ENCODE results near the gene LIMS2.

The LIMS2 gene

GRCh38 chr2:127642706-127643438 lies 32.5 kb downstream of the LIMS2 start:
- Mint-ChIP-seq H3K36me3 (ENCODE audit: low read depth) (peaks cover 4% of the 10 kb centered on the region), H3K9me3 (no peaks in the 10 kb centered on the region), H3K27me3 (no peaks in the 10 kb centered on the region), H3K4me1 (ENCODE audit: low read depth) (peaks cover 42% of the 10 kb centered on the region), H3K4me3 (peak overlapping the region; percentile 8), H3K27ac (peak overlapping the region; percentile 52)
- no peak for DNase-seq

- Mint-ChIP-seq H3K27me3 (no peaks in the 10 kb centered on the region), H3K4me3 (peak overlapping the region; percentile 62), H3K9me3 (no peaks in the 10 kb centered on the region), H3K4me1 (ENCODE audit: low read depth) (peaks cover 48% of the 10 kb centered on the region), H3K36me3 (ENCODE audit: low read depth) (peaks cover 4% of the 10 kb centered on the region), H3K27ac (peak overlapping the region; percentile 77)
- DNase-seq, result peak; percentile 75
These were observed 33.4 kb downstream of the LIMS2 start for GRCh38 chr2:127641846-127642507.

- Mint-ChIP-seq H3K27me3 (no peaks in the 10 kb centered on the region), H3K4me3 (peak overlapping the region; percentile 62), H3K36me3 (ENCODE audit: low read depth) (peaks cover 4% of the 10 kb centered on the region), H3K27ac (peak overlapping the region; percentile 77), H3K4me1 (ENCODE audit: low read depth) (peaks cover 52% of the 10 kb centered on the region), H3K9me3 (no peaks in the 10 kb centered on the region)
- peak; percentile 62 for DNase-seq
These were observed 34.2 kb downstream of the LIMS2 start for GRCh38 chr2:127641133-127641532.

- peak overlapping the region; percentile 62 for H3K4me3 Mint-ChIP-seq
- no peaks in the 10 kb centered on the region for H3K27me3 Mint-ChIP-seq
- peaks cover 4% of the 10 kb centered on the region for H3K36me3 Mint-ChIP-seq (ENCODE audit: low read depth)
- peaks cover 52% of the 10 kb centered on the region for H3K4me1 Mint-ChIP-seq (ENCODE audit: low read depth)
- peak; percentile 67 for DNase-seq
- peak overlapping the region; percentile 77 for H3K27ac Mint-ChIP-seq
- H3K9me3 Mint-ChIP-seq, result no peaks in the 10 kb centered on the region
These were observed 35.0 kb downstream of the LIMS2 start for GRCh38 chr2:127640082-127641072.

- no peak overlapping the region for H3K4me3 Mint-ChIP-seq
- DNase-seq, result no peak
- no peaks in the 10 kb centered on the region for H3K9me3 Mint-ChIP-seq
- H3K4me1 Mint-ChIP-seq (ENCODE audit: low read depth), result peaks cover 56% of the 10 kb centered on the region
- H3K27me3 Mint-ChIP-seq, result no peaks in the 10 kb centered on the region
- no peak overlapping the region for H3K27ac Mint-ChIP-seq
- peaks cover 4% of the 10 kb centered on the region for H3K36me3 Mint-ChIP-seq (ENCODE audit: low read depth)
These were observed 36.2 kb downstream of the LIMS2 start for GRCh38 chr2:127639111-127639474.

GRCh38 chr2:127638361-127639110 lies 36.8 kb downstream of the LIMS2 start:
- Mint-ChIP-seq H3K9me3 (no peaks in the 10 kb centered on the region), H3K27me3 (no peaks in the 10 kb centered on the region), H3K36me3 (ENCODE audit: low read depth) (peaks cover 4% of the 10 kb centered on the region), H3K27ac (peak overlapping the region; percentile 79), H3K4me3 (no peak overlapping the region), H3K4me1 (ENCODE audit: low read depth) (peaks cover 59% of the 10 kb centered on the region)
- DNase-seq, result no peak

- Mint-ChIP-seq H3K4me3 (no peak overlapping the region), H3K4me1 (ENCODE audit: low read depth) (peaks cover 67% of the 10 kb centered on the region), H3K9me3 (no peaks in the 10 kb centered on the region), H3K36me3 (ENCODE audit: low read depth) (peaks cover 4% of the 10 kb centered on the region), H3K27me3 (no peaks in the 10 kb centered on the region), H3K27ac (peak overlapping the region; percentile 79)
- no peak for DNase-seq
These were observed 37.5 kb downstream of the LIMS2 start for GRCh38 chr2:127637725-127638252.

- Mint-ChIP-seq H3K36me3 (ENCODE audit: low read depth) (peaks cover 4% of the 10 kb centered on the region), H3K27me3 (no peaks in the 10 kb centered on the region), H3K9me3 (no peaks in the 10 kb centered on the region), H3K4me3 (no peak overlapping the region), H3K27ac (no peak overlapping the region), H3K4me1 (ENCODE audit: low read depth) (peaks cover 67% of the 10 kb centered on the region)
- no peak for DNase-seq
These were observed 38.1 kb downstream of the LIMS2 start for GRCh38 chr2:127637236-127637630.

GRCh38 chr2:127636248-127637235 lies 38.8 kb downstream of the LIMS2 start:
- H3K27me3 Mint-ChIP-seq, result no peaks in the 10 kb centered on the region
- H3K4me3 Mint-ChIP-seq, result no peak overlapping the region

GRCh38 chr2:127635380-127636237 lies 39.7 kb downstream of the LIMS2 start:
- Mint-ChIP-seq H3K27me3 (no peaks in the 10 kb centered on the region), H3K36me3 (ENCODE audit: low read depth) (peaks cover 4% of the 10 kb centered on the region), H3K27ac (no peak overlapping the region), H3K4me3 (no peak overlapping the region), H3K4me1 (ENCODE audit: low read depth) (peaks cover 57% of the 10 kb centered on the region), H3K9me3 (no peaks in the 10 kb centered on the region)
- DNase-seq, result no peak

More at GRCh38 chr2:127636248-127637235, 38.8 kb downstream of the LIMS2 start:
- Mint-ChIP-seq H3K36me3 (ENCODE audit: low read depth) (peaks cover 4% of the 10 kb centered on the region), H3K9me3 (no peaks in the 10 kb centered on the region), H3K27ac (no peak overlapping the region), H3K4me1 (ENCODE audit: low read depth) (peaks cover 66% of the 10 kb centered on the region)
- DNase-seq, result no peak

- no peaks in the 10 kb centered on the region for H3K27me3 Mint-ChIP-seq
- no peaks in the 10 kb centered on the region for H3K9me3 Mint-ChIP-seq
- H3K4me1 Mint-ChIP-seq (ENCODE audit: low read depth), result peaks cover 49% of the 10 kb centered on the region
These were observed 40.5 kb downstream of the LIMS2 start for GRCh38 chr2:127634626-127635379.

More at GRCh38 chr2:127634626-127635379, 40.5 kb downstream of the LIMS2 start:
- H3K4me3 Mint-ChIP-seq, result no peak overlapping the region
- H3K27ac Mint-ChIP-seq, result no peak overlapping the region
- H3K36me3 Mint-ChIP-seq (ENCODE audit: low read depth), result peaks cover 4% of the 10 kb centered on the region
- DNase-seq, result no peak
